Lower leg skin (tissue), 4 donors: ENCODE data around the gene PRKCH. TPM values are rescaled to one million over a fixed set of nuclear protein-coding genes. Genes with fewer than 3 reads are reported as not detected.

Experiments
- DNase-seq, 2 donors: peaks; one replicate each; pipeline ENCODE4 v3.0.0-alpha.2; 2019; ENCODE audit warnings: low spot score in 2 of 2
- H3K4me3 ChIP-seq: fragments of 200-600 bp; sonication (generic); 2 replicates; pipeline ENCODE4 v1.5.1; 2017; ENCODE audit warnings: mild to moderate bottlenecking, low read depth; ENCODE audit not compliant: poor library complexity, severe bottlenecking
- CTCF ChIP-seq, 3 donors: fragments of 450-650 bp; IDR thresholded peaks; one replicate each; pipeline ENCODE4 v1.5.1; 2016; ENCODE audit warnings: antibody characterized with exemption in 3 of 3, mild to moderate bottlenecking in 3 of 3, moderate library complexity in 2 of 3
- POLR2A ChIP-seq, 2 donors: fragments of 450-650 bp; IDR thresholded peaks; one replicate each; pipeline ENCODE4 v1.6.1; 2016 to 2017; ENCODE audit warnings: antibody characterized with exemption in 2 of 2, mild to moderate bottlenecking in 1 of 2, moderate library complexity in 1 of 2
- WGBS, 2 donors: methylation state at CpG; one replicate each; pipeline ENCODE4 v1.1.5; 2018; 5-methylcytosine and 5-hydroxymethylcytosine counted together
- intact Hi-C: fragments of 100-400 bp; cut with DNase I; formaldehyde crosslinking; loops from one replicate; pipeline ENCODE4 v1.15.0; 2023; ENCODE audit warnings: low total_unique reads
- total RNA-seq, 4 donors: library from RNA; depleted of rRNA; stranded (reverse); fragments of >200 nt; gene quantifications; one replicate each; pipeline ENCODE4 v1.1.0, GENCODE V29; 2016

The PRKCH gene
- total RNA-seq, 4 donors from 2014 or later: 57.3 to 103 (median 66.7) TPM

DNA sequence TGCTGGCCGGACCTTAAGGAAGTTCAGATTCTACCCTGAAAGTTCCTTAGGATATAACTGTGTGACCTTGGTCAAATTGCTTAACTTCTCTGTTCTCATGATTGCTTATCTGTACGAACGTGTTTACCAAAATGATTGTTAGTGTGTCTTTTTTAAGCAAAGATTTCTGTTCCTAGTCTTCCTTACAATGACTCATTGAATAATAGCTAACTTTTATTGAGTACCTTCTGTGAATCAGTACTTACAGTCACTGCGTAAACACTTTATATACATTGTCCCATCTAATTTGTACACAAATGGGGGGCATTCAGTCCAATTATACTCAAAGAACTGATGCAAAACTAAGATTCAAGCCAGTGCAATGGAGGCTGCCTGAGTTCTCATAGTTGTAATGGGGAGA, 36.0 kb upstream of the PRKCH start:
- intact Hi-C loops: no loop called here
- TF ChIP-seq CTCF (IDR thresholded peaks at IDR 0.05): no peak
- no peak for TF ChIP-seq POLR2A (IDR thresholded peaks at IDR 0.05)
- H3K4me3 ChIP-seq: no peak overlapping the region
- DNase-seq: no peak
- WGBS, 2 donors: 85 to 89% methylated on average over 4 of the region's 4 CpGs

GRCh38 chr14:61287196-61287595, 34.2 kb upstream of the PRKCH start:
- intact Hi-C loops: no loop called here
- no peak overlapping the region for H3K4me3 ChIP-seq
- no peak for TF ChIP-seq CTCF (IDR thresholded peaks at IDR 0.05)
- TF ChIP-seq POLR2A (IDR thresholded peaks at IDR 0.05): no peak
- WGBS, 2 donors: 63 to 80% methylated on average over 7 of the region's 7 CpGs
- DNase-seq: no peak

DNA sequence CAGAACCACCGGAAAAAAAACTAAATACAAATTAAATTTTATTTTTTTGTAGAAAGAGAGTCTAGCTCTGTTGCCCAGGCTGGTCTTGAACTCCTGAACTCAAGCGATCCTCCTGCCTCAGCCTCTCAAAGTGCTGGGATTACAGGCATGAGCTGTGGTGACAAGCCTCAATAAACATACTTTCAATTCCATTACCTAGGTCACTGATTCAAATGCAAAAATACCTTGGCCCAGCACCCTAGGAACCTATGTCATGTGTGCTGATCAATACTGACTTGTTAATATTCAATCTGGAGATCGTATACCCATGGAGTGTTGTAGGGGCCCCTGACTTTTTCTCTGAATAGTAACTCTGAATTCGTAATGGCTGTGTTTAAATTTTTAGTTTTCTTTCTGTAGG, 33.2 kb upstream of the PRKCH start:
- WGBS, 2 donors: 92 to 98% methylated on average over 4 of the region's 4 CpGs
- TF ChIP-seq POLR2A (IDR thresholded peaks at IDR 0.05) (no peak), CTCF (IDR thresholded peaks at IDR 0.05) (no peak)

DNA sequence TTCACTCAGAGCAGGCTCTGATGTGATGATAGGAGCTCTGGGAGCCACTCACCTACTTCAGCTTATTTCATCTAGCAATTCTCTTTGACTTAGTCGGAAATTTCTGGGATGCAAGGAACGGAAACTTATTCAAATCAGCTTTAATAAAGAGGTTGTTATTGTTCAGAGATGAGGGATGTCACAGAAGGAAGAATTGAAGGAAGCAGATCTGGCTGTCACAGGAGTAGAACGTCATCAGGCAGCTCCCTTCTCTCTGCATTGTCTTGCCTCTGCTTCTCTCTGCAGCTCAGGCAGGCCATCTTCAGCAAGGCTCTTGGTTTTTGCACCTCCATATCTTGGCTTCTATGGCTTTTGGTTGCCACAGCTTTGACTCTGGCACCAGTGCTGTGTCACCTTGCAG, 32.7 kb upstream of the PRKCH start:
- H3K4me3 ChIP-seq: no peak overlapping the region
- TF ChIP-seq POLR2A (IDR thresholded peaks at IDR 0.05) (no peak), CTCF (IDR thresholded peaks at IDR 0.05) (no peak)
- DNase-seq: no peak
- 75 to 78% methylated on average over 3 of the region's 3 CpGs for WGBS, 2 donors
- intact Hi-C loops: no loop called here

More for the DNA sequence above, 33.2 kb upstream of the PRKCH start:
- intact Hi-C loops: no loop called here
- H3K4me3 ChIP-seq: no peak overlapping the region
- no peak for DNase-seq

GRCh38 chr14:61290701-61291100, 30.7 kb upstream of the PRKCH start:
- 19 to 30% methylated on average over 1 of the region's 1 CpG for WGBS, 2 donors
- H3K4me3 ChIP-seq: no peak overlapping the region
- no peak for TF ChIP-seq CTCF (IDR thresholded peaks at IDR 0.05)
- DNase-seq: no peak
- intact Hi-C loops: loop anchor here (10.0 kb wide), 1 partner anchor 164 kb away; no protein-coding TSS in a partner anchor

DNA sequence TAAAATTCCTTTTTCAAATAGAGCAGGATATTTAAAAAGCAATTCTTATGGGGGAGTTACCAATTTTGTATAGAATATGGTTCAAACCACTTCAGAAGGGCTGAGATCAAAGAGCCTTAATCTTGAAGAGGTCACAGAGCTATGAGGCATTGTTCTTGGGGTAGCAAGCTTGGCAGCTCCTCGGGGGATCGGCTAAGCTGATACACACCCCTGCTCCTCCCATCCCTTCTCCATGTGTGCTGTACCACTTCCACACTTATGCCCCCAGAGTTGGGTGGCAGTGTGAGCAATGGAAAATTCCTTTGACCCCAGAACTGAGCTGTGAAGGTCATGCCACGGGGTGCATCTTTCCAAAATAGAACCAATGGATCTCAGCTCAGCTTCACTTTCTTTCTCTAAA, 25.2 kb upstream of the PRKCH start:
- TF ChIP-seq CTCF (IDR thresholded peaks at IDR 0.05) (no peak), POLR2A (IDR thresholded peaks at IDR 0.05) (no peak)
- H3K4me3 ChIP-seq: no peak overlapping the region
- WGBS, 2 donors: 41 to 53% methylated on average over 3 of the region's 3 CpGs
- intact Hi-C loops: loop anchor here (10.0 kb wide), 1 partner anchor 159 kb away; no protein-coding TSS in a partner anchor
- DNase-seq: no peak
